ENCODE data around the gene KCNQ1.

The KCNQ1 gene

DNA sequence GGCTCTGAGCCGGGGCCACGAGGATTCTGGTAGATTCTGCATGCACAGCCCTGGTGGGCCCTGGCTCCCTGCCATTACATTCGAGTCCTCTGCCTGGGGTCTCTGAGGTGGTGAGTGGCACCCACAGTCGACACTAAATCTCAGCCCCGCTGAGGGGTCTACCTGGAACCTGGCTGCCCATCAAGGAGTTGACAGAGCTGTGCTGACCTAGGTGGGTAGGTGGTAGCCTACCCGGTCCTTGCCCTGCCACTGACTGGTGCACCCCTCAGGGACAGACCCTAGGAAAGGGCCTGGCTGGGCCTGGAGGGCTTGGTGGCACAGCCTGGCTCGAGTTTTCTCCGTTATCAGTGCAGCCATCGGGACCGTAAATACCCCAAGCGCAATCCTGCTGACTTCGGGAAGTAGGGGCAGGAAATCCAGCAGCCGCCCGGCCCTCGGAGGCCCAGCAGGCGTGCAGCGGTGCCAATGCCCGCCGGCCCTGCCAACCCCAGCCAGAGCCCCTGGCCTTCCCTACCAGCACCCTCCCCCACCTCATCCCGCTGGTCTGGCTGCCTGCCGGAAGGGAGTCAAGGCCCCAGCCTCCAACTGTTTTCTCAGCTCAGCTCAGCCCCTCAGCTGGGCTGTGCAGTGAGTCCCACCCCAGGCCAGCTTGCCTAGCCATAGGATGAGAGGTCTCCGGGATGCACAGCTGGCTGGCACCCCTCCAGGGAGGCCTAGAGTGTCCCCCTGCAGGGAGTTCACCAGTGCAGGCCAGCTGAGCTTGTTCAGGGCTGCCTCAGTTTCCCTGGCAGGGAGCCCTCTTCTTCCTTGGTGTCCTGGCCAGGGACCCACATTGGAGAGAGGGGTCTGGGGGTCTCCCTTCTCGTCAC is 335.4 kb downstream of the KCNQ1 start:
- DNase-seq (ENCODE audit: low spot score): no peak

GRCh38 chr11:2780850-2781407 is 336.1 kb downstream of the KCNQ1 start:
- no peak for DNase-seq (ENCODE audit: low spot score)

DNA sequence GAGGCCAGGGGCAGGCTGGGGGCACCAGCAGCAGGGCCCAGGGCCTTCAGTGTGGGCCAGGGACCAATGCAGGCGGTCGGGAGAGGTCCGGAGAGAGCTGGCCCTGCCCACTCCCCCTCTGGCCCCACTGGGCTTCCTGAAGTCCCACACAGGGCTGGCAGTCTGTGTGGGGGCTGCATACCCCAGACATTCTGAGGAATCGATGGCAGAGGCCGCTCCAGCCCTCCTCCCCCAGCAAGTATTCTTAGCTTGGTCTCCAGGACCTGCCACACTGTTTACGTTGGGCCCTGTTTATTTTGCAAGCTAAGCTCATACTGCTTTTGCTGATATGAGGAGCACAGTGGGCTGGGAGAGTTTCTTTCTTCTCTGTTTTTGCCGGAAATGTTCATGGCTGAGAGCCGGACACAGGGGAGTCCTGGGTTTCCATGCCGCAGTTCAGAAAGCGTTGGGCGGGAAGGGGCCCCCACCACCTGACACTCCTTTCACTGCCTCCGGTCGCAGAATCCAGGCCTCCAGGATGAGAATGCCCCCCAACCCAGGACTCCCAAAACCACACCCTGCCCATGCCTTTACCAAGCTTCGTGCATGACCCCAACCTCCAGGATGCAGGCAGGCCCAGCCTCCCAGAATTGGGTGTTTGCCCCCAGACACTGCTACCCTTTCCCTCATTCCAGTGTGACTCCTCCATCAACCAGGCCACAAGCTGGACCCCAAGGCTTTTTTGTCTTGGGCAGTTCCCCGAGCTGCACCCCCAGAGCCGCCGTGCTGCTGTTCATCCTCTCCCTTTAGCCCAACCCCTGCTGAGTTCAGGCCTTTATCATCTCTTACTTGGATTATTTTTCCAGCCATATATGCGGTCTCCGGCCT is 336.8 kb downstream of the KCNQ1 start:
- no peak for DNase-seq (ENCODE audit: low spot score)

- DNase-seq (ENCODE audit: low spot score): no peak
These were observed 338.0 kb downstream of the KCNQ1 start for GRCh38 chr11:2782769-2783168.

- no peak for DNase-seq (ENCODE audit: low spot score)
These were observed 338.8 kb downstream of the KCNQ1 start for GRCh38 chr11:2783536-2784082.

GRCh38 chr11:2787816-2788167 is 343.0 kb downstream of the KCNQ1 start:
- no peak for DNase-seq (ENCODE audit: low spot score)

DNA sequence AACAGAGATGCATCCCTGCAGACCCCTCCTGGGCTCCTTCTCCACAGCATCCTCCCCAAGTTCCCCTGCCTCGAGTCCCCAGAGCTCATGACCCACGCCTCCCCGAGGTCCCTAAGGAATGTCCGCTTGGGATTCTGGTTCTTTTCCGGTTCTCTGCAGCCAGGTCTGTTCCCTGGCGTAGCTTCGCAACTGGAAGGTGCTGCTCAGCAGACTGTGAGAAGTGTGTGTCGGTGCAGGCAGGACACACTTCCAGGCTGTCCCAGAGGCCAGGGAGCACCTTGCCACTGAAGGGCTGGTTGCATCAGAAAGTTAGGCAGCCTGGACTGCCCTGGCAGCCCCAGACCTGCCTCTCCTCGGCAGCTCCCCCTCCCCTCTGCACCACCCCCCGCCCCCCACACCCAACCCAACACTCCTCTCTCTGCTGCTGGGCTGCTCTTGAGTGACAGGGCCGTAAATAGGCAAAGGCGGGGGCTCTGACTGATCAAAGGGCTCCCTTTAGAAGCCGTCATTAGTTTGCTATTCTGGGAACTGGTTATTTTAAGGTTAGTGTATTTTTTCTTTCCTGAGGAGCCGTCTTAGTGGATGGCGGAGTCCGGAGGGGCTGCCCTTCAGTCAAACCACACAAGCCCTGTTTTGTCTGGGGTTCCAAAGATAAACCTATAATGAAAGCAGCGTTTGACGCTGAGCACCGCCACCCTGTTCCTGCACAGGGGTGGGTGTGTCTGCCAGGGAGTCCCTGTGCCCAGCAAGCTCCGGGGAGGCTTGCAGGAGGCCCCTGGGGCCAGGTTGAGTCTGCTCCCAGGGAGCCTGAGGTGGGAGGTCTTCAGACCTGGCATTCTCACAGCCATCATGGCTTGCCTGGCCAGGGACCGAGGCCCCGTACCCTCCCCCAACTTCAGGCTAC is 343.6 kb downstream of the KCNQ1 start:
- no peak for DNase-seq (ENCODE audit: low spot score)

- no peak for DNase-seq (ENCODE audit: low spot score)
These were observed 344.5 kb downstream of the KCNQ1 start for GRCh38 chr11:2789331-2789730.

DNA sequence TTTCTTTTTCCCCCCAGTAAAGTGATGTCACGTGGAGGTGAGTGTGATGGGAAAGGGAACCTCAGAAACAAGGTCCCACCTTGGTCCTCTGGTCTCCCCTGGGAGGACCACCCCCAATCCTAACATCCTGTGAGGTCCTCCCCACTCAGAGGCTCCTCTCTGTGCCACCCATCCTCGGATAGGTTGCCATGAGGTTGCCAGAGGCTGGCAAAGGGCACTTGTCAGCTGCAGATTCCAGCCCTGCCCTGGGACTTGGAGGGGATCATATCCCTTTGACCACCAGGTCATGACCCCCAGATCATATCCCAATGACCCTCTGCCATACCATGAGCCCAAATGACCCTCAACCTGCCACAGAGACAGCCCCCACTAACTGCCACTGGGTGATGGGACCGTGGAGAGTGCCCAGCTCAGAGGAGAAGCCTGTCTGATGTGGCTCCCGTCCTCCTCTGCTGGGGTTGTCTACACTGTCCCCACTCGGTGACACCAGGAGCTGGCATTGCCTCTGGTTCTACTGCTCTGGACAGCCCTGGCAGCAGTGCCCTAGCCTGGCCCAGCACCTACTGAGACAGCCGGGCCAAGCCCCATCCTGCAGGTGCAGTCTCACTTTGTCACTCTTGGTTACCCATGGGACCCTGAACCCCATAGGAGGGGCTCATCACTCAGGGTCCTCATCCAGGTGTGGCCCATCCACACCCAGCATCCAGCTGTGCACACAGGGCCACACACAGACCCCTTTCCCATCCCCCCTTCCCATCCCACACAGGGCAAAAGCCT is 345.2 kb downstream of the KCNQ1 start:
- no peak for DNase-seq (ENCODE audit: low spot score)

GRCh38 chr11:2790568-2790921 is 345.7 kb downstream of the KCNQ1 start:
- DNase-seq (ENCODE audit: low spot score): no peak

DNA sequence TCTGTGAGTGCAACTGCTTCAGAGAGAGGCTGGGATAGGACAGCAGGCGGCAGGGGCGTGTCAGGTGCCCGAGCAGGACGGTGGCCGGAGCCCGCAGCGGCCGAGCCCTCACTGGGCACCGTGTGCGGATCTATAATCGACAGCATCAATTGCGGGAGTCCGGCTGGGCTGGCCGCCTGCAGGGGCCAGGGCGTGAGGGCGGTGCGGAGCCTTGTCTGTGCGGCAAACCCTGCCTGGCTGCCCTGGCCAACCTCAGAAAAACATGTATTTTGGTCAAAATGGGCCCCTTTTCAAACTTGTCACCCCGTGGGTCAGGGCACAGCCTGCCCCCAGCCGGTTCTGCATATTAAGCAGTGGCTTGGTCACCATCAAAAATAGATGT is 346.3 kb downstream of the KCNQ1 start:
- DNase-seq (ENCODE audit: low spot score): no peak

DNA sequence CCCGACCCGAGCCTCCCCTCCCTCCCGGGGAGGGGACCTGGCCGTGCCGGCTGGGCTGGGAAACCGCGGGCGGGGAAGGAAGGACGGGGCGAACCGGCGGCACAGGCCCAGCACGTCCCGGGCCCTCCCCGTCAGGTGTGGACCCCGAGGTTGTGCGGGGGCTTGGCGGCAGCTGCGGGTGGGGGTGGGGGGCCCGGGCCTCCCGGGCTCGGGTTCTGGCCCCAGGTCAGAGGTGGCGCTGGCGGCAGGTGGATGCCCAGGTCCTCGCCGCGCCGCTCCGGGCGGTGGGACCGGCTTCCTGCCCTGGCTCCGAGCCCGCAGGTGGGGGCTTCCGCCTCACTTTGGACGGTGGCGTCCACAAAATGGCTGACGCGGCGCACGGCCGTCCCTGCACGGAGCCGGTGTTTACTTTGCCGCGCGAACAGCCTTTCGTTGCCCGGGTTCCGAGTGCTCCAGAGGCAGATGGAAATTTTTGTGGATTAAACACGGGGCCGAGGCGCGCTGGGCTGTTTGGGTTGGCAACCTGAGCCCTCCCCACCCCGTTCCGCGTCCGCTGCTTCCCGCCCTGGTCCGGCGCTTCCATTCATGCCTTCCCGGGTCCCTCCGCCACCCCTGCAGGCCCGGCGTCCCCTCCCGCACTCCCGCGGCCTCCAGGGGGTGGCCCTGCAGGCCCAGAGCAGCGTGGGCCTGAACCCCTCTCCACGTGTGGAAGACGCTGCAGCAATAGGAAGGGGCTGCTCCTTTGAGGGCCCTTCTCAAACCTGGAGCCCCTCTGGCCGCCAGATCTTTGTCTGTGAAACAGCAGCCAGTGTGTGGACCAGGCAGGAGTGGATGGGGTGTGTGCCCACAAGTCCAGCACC is 346.9 kb downstream of the KCNQ1 start:
- no peak for DNase-seq (ENCODE audit: low spot score)

DNA sequence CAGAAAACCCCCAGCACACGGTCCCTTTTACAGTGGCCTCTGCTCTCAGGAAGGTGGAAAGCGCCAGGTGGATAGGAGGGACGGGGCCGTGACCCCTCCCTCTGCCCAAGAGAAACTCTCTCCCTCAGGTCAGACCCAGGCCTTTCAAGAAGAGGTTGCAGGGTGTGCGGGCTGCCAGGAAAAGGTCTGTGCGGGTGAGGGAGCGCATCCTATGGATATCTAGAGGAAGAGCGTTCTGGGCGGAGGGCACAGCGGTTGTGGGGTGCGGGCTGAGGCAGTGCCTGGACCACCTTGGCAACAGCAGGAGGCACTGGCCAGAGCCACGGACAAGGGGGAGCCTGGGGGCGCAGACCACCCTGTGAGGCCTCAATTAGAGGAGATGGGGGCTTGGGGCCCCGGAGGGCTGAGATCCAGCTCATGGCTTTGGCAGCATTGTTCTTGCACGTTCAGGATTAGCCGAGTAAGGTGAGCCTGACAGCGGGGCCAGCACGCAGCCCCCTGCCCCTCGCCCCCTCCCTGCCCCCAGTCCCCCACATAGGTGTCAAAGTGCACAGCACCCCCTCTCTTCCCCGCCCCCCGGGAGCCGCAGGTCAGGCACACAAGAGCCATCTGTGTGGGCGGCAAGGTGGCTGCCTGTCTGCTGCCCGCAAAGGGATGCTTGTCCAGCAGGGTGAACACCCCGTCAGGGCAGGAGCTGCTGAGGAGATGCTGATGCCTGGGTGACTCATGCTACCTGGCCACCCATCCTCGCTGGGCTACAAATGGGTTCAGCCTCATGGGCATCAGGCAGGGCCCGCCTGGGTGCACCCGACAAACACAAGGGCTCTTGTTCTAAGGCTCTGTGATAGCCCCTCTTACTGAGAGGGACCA is 347.8 kb downstream of the KCNQ1 start:
- DNase-seq (ENCODE audit: low spot score): no peak

DNA sequence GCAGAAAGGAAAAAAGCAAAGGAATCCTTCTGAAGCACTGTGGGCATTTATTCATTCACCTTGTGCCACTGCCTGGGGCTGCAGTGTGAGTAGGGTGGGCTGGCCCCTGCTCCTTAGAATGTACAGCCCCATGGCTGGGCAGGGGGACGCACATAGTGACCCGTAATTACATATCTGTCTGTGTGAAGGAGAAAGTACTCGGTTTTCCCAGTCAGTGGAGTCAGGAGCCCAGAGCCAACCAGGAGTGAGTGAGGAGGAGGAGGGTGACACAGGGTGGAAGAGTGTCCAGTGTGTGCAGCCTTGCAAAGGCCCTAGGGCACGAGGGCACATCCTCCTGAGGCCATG is 348.9 kb downstream of the KCNQ1 start:
- DNase-seq (ENCODE audit: low spot score): no peak

DNA sequence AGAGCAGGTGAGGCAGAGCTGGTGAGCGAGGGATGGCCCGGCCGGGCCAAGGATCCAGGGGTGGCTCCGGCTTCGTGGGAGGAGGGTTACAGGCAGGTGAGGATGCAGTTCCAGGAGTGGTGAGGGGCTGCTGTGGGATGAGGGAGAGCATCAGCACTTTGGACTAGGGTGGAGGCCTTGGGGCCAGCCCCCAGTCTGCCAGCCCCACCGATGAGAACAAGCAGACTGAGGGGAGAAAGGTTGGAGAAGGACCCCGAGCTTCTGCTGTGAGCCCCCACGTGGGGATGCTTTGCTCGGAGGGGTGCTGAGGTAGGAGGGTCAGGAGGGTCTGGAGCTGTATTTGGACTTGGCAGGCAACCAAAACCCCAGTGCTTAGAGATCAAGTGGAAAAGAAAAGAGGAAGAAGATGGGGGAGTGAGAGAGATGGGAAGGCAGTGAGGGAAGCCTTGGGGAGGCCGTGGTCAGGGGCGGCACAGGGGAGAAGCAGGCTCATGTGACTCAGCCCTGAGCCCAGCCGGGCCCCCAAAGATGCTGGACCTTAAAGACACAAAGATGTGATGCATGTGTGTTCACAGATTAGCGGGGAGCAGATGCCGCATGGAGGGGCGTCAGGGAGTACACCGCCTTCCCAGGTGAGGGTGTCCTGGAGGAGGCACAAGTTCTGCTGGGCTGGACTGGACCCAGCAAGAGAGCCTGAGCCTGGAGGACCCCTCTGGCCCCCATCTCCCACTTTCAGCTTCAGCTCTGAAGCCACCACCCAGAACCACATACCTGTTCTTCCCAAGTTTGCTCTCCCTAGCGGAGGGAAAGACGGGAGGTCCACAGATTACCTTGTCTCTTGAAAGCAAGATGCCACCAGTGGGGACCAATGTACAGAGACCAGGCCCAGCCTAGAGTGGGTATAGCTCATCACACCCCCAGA is 349.5 kb downstream of the KCNQ1 start:
- no peak for DNase-seq (ENCODE audit: low spot score)

DNA sequence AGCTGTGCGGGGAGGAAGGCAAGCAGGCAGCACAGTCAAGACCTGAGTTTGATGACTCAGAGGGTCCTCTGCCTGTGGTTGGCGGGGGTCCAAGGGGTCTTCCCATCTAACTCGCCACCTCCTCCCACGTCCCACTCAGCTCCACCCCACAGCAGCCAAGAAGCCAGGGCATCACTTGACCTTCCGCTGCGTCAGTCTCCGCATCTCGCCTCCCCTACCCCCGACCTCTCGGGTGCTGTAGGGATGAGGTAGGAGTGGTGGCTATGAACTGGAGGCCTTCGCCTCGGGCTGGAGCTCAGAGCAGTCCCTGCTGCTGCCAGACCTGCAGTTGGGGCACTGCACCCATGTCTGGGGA is 350.1 kb downstream of the KCNQ1 start:
- DNase-seq (ENCODE audit: low spot score): no peak

DNA sequence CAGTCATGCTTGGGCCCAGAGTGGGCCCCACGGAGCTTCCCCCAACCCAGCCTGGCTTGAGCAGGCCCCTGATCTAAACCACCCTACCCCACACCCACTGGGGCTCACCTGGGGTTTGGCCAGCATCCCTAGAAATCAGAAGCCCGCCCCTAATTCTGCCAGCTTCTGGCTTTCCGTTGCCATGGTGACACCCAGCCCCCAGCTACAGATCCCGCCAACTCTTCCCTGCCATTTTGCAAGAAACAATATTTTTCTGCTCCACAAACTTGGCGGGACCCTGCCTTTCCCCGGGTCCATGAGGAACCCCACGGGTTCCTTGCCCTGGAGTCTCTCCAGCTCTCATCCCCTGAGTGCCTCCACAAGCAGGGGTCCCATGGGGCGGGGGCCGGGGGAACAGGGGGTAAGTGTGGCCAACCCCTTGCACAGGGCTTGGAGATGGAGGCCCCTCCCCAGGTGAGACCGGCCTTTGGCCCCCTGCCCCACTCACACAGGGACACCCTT is 350.7 kb downstream of the KCNQ1 start:
- no peak for DNase-seq (ENCODE audit: low spot score)

- DNase-seq (ENCODE audit: low spot score): no peak
These were observed 351.3 kb downstream of the KCNQ1 start for GRCh38 chr11:2796091-2796490.

Measured in kidney capillary endothelial cell (primary cell).